GM21381 (cell line): ENCODE measurements around the gene IRF2BP2.

ENCODE experiments used
- ATAC-seq: cut with Tn5 transposase; IDR thresholded peaks from one replicate; pipeline ENCODE4 v1.9.1; 2021; ENCODE audit warnings: mild to moderate bottlenecking, moderate library complexity; ENCODE audit not compliant: unreplicated experiment

The IRF2BP2 gene

GRCh38 chr1:234614081-234614489 is 4.1 kb upstream of the IRF2BP2 start:
- no peak for ATAC-seq

- ATAC-seq: no peak
Measured at GRCh38 chr1:234613128-234613875, 3.3 kb upstream of the IRF2BP2 start.

- peak; percentile 22 for ATAC-seq
Measured at GRCh38 chr1:234612352-234613127, 2.6 kb upstream of the IRF2BP2 start.

GRCh38 chr1:234611847-234612351 is 1.9 kb upstream of the IRF2BP2 start:
- ATAC-seq: no peak

GRCh38 chr1:234611225-234611846 is 1.4 kb upstream of the IRF2BP2 start:
- ATAC-seq: peak; percentile 16

GRCh38 chr1:234610666-234611224 is 767 bp upstream of the IRF2BP2 start:
- ATAC-seq: peak; percentile 43

- no peak for ATAC-seq
Measured at GRCh38 chr1:234609691-234610042, 311 bp downstream of the IRF2BP2 start.

DNA sequence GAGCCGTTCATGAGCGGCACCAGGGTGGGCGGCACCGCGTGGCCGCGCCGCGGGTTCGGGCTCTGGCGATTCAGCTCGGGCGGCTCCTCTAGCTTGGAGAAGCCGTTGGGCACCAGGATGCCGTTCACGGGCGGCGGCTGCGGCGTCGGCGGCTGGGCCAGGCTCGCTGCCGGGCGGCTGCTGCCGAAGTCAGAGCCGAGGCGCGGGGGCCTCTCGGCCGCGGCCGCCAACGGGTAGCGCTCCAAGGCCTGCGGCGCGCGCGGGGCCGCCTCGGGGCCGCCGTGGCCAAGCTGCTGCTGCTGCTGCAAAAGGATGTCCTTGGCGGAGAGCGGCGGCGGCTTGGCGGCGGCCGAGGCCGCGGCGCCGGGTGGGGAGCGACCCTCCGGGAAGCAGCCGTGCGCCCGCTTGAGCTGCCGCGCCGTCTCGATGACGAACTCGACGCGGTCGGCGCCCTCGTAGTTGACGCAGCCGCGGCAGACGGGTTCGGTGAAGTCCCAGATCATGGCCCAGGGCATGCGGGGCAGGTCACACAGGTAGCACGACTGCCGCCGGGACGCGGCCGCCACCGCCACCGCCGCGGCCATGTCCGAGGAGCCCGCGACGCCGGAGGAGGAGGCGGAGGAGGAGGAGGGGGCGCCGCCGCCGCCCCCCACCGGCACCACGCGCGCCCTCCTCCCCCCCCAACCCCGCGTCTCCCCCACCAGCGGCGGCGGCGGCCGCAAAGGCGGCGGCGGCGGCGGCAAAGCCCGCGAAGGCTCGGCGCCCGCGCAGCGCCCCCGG is 877 bp downstream of the IRF2BP2 start:
- ATAC-seq: no peak

GRCh38 chr1:234608025-234608910 is 1.7 kb downstream of the IRF2BP2 start:
- peak; percentile 17 for ATAC-seq

DNA sequence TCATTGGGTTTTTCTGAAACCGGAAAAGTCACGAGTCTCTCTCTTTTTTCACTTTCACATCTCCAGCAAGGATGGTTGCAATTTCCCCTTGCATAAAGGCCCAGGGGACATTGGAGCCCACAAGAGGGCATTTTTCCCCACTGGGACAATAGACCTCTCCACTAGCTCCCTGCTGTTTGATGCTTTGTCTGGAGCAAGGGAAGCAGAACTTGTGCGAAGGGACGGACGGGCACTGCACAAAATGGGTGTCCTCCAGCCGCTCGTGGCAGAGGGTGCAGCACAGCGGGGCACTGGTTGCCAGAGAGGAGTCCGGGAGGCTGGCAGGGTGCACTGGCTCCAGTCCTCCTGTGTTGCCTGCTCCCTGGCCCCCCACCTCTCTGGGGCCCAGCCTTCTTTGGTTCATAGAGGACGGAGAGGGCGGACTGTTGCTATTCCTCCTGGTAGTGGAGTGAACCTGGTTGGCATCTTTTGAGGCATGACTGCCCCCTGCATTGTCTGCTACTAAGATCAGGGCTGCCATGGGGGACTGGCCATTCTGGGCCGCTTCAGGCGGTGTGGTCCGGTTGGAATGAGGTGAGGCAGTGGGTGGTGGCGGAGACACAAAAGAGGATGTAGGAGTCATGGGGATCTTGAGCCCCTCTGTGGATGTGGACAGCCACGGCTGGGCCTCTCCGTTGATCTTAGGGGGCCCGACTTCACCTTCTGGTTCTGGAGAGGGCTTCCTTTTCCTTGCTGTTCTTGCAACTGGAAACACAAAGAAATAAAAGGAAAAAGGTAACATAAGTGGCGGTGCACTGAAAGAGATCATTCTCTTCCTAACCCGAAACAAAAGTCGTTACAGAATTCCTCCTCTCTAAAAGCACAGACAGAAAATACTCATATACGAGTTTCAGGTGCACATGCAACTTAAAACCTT is 2.6 kb downstream of the IRF2BP2 start:
- ATAC-seq: no peak

DNA sequence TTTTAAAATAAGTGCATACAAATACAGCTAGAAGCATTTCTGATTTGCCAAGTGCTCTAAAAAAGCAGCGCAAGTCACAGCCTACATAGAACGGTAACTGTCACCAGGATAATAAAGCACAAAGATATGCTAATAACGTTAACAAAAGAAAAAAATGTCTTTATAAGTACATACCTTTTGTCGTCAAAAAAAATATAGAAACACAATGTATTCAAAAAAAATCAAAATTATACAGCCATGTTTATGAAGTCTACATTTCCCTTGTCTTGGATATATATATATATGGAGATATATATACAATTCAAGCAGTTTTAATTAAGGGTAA is 3.2 kb downstream of the IRF2BP2 start:
- no peak for ATAC-seq

DNA sequence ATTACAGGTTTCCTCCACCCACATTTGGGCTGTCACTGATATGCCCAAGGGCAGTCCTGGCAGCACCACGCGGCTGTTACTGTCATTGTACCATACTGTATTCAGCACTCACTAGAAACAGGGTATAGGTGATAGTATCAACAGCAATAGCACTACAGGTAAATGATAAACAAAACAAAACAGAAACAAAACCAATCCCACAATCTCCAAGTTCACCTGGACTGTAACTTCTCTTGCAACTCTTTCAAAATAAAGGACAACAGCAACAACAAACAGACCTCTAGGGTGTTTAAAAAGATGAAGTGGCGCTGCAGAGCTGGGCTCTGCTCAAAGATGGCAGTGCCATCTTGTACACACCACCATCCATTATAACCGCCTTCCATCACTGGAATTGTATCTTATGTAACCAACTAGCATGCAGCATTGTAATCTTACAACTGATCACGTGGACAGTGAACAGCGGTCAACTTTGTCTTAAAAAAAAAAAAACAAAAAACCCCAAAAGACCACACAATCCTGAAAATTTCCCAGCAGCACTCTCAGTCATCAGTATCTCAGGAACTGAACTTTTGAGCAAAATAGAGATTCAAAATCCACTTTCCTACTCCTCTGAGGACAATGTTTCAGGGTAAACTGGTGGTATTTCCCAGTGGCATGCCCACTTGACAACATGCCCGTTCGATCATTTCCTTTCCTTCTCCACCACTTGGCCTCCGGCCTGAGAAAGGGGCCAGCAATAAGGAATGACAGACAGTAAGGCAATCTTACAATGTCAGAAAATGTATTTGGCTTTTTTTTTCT is 3.8 kb downstream of the IRF2BP2 start:
- no peak for ATAC-seq

- no peak for ATAC-seq
Measured at GRCh38 chr1:234605399-234605982, 4.5 kb downstream of the IRF2BP2 start.

DNA sequence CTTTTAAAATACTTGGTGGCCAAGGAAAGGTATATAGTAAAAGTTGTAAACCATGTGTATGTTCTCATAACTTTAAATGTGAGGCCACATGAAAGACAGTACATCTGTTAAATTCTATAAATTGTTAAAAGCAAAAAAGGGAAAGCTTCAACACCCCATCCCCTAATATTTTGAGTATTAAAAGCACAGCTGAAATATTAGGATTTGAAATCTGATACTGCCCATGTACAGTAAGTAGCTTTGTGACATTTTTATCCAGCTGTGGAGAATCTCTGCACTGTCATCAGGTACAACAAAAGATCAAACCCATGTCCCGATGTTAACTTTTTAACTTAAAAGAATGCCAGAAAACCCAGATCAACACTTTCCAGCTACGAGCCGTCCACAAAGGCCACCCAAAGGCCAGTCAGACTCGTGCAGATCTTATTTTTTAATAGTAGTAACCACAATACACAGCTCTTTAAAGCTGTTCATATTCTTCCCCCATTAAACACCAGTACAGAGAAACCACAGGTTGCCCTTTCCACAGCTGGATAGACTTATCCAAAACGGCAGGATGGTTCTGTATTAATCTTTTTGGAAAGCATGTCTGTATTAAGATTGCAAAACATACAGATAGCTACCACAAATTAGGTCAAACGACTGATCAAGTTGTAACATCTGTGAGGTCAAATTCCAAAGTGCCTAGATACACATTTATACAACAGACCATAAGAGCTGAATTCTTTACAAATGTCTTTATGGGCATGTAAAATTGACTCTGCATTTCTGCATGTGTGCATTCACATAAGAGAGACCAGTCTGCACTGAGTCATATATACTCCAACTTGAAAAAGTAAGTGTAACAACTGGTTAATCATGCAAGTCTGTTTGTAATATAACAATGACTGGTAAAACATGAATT is 5.2 kb downstream of the IRF2BP2 start:
- no peak for ATAC-seq

- no peak for ATAC-seq
Measured at GRCh38 chr1:234603221-234604204, 6.5 kb downstream of the IRF2BP2 start.
